ENCODE data around the gene KLK2.

KLK2 gene

GRCh38 chr19:50851620-50852019 is 21.6 kb upstream of the KLK2 start:
- DNase-seq = peak; percentile 45

- no peak for DNase-seq
These were observed 18.4 kb upstream of the KLK2 start, which contains the start of gene KLK3 for GRCh38 chr19:50854636-50855410. KLK3 (plus strand) TSS chr19:50854915; CDS start chr19:50854956, 41 bp downstream.

GRCh38 chr19:50857366-50857765 is 15.9 kb upstream of the KLK2 start:
- no peak for DNase-seq

- peak; percentile 93 for DNase-seq
These were observed 14.4 kb upstream of the KLK2 start for GRCh38 chr19:50858886-50859285.

GRCh38 chr19:50859849-50860248 is 13.4 kb upstream of the KLK2 start:
- DNase-seq = no peak

- no peak for DNase-seq
These were observed 12.2 kb upstream of the KLK2 start for GRCh38 chr19:50861010-50861409.

- DNase-seq = no peak
These were observed 11.5 kb upstream of the KLK2 start for GRCh38 chr19:50861496-50862286.

GRCh38 chr19:50869479-50869878 is 3.8 kb upstream of the KLK2 start:
- no peak for DNase-seq

- no peak for DNase-seq
These were observed 2.7 kb upstream of the KLK2 start for GRCh38 chr19:50870417-50871089.

- DNase-seq = no peak
These were observed 972 bp downstream of the KLK2 start for GRCh38 chr19:50874211-50874610.

GRCh38 chr19:50875795-50876422 is 2.7 kb downstream of the KLK2 start:
- DNase-seq = no peak

- peak; percentile 25 for DNase-seq
These were observed 3.2 kb downstream of the KLK2 start for GRCh38 chr19:50876456-50876855.

- peak; percentile 85 for DNase-seq
These were observed 4.1 kb downstream of the KLK2 start for GRCh38 chr19:50877338-50877737.

- DNase-seq = no peak
These were observed 5.6 kb downstream of the KLK2 start for GRCh38 chr19:50878851-50879250.

- no peak for DNase-seq
These were observed 7.0 kb downstream of the KLK2 start for GRCh38 chr19:50880241-50880640.

- DNase-seq = no peak
These were observed 8.9 kb downstream of the KLK2 start for GRCh38 chr19:50882188-50882587.

GRCh38 chr19:50889638-50890037 is 16.4 kb downstream of the KLK2 start:
- no peak for DNase-seq

GRCh38 chr19:50890422-50891252 is 17.4 kb downstream of the KLK2 start:
- DNase-seq = no peak

GRCh38 chr19:50891253-50891625 is 18.0 kb downstream of the KLK2 start:
- DNase-seq = no peak

GRCh38 chr19:50893047-50893736 is 20.0 kb downstream of the KLK2 start:
- peak; percentile 34 for DNase-seq

All from DMS53 (cell line).